Testis (tissue), 3 donors: ENCODE results near the gene NOC3L. TPM values are rescaled to one million over a fixed set of nuclear protein-coding genes. Genes with fewer than 3 reads are reported as not detected.

ENCODE experiments used
- DNase-seq: peaks from one replicate; pipeline ENCODE4 v3.0.0-alpha.2; 2019
- H3K27ac ChIP-seq, 2 donors: fragments of 200-600 bp; sonication (generic); one replicate each; pipeline ENCODE4 v1.5.1; 2019
- H3K27me3 ChIP-seq: fragments of 200-600 bp; sonication (generic); one replicate; pipeline ENCODE4 v1.5.1; 2019
- H3K36me3 ChIP-seq: fragments of 200-600 bp; sonication (generic); one replicate; pipeline ENCODE4 v1.5.1; 2017; ENCODE audit warnings: low read depth; ENCODE audit errors: missing control alignments
- H3K4me1 ChIP-seq: fragments of 200-600 bp; sonication (generic); one replicate; pipeline ENCODE4 v1.5.1; 2019
- H3K4me3 ChIP-seq, 2 donors: fragments of 200-600 bp; sonication (generic); one replicate each; pipeline ENCODE4 v1.5.1; 2017 to 2019
- H3K9me3 ChIP-seq: fragments of 200-600 bp; sonication (generic); one replicate; pipeline ENCODE4 v1.5.1; 2017
- POLR2A ChIP-seq: fragments of 450-650 bp; IDR thresholded peaks from one replicate; pipeline ENCODE4 v1.6.1; 2017; ENCODE audit warnings: antibody characterized with exemption, mild to moderate bottlenecking, moderate library complexity
- WGBS, 2 donors: methylation state at CpG; one replicate each; pipeline ENCODE4 v1.1.5; 2018; 5-methylcytosine and 5-hydroxymethylcytosine counted together
- intact Hi-C: fragments of 100-400 bp; cut with DNase I; formaldehyde crosslinking; loops from one replicate; pipeline ENCODE4 v1.15.1; 2023; ENCODE audit warnings: low total_unique reads
- polyA plus RNA-seq: library from polyadenylated mRNA; stranded (reverse); fragments of 350-450 nt; fragmentation: Illumina TruSeq; extraction: RNeasy Lipid Tissue Mini Kit (QIAGEN cat#74804); gene quantifications from one replicate; pipeline ENCODE4 v1.2.3, GENCODE V29; 2014; ENCODE audit warnings: low read depth, low replicate concordance; ENCODE audit not compliant: insufficient read depth
- total RNA-seq, 2 donors: library from RNA; depleted of rRNA; stranded (reverse); fragments of >200 nt; gene quantifications; one replicate each; pipeline ENCODE4 v1.2.3, GENCODE V29; 2016
- TF ChIP-seq, protein P1 (sequence below), 3 experiments: fragments of 450-650 bp in 2 of 3; fragments of 200-600 bp in 1 of 3; sonication (generic) in 1 of 3; IDR thresholded peaks; one replicate each; pipeline ENCODE4 v1.5.1; 2016 to 2019; ENCODE audit warnings: antibody characterized with exemption in 3 of 3, mild to moderate bottlenecking in 2 of 3, moderate library complexity in 1 of 3

The NOC3L gene
- total and polyA plus RNA-seq, 3 donors from 2014 or later = 11.2 to 32.2 (median 24.6) TPM

DNA sequence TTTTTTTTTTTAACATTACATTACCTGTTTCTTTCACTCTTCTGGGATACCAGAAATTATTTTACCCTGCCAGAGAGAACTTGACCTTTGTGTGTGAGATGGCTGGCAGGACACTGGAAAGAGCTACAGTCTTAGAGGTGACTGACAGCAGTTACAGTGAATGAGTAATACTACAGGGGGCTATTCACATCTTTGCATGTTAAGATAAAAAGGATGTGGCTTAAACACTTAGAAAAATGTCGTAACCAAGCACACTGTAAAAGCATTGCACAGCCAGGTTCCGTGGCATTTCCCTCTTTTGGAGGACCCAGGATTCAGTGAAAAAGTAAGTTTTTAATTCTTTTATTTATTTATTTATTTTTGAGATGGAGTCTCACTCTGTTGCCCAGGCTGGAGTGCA lies 20.8 kb upstream of the NOC3L start:
- TF ChIP-seq, protein P1, sequence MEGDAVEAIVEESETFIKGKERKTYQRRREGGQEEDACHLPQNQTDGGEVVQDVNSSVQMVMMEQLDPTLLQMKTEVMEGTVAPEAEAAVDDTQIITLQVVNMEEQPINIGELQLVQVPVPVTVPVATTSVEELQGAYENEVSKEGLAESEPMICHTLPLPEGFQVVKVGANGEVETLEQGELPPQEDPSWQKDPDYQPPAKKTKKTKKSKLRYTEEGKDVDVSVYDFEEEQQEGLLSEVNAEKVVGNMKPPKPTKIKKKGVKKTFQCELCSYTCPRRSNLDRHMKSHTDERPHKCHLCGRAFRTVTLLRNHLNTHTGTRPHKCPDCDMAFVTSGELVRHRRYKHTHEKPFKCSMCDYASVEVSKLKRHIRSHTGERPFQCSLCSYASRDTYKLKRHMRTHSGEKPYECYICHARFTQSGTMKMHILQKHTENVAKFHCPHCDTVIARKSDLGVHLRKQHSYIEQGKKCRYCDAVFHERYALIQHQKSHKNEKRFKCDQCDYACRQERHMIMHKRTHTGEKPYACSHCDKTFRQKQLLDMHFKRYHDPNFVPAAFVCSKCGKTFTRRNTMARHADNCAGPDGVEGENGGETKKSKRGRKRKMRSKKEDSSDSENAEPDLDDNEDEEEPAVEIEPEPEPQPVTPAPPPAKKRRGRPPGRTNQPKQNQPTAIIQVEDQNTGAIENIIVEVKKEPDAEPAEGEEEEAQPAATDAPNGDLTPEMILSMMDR (IDR thresholded peaks at IDR 0.05) = no peak
- no peak for TF ChIP-seq POLR2A
- Histone ChIP-seq H3K36me3 (no peaks in the 10 kb centered on the region), H3K4me1 (no peaks in the 10 kb centered on the region), H3K9me3 (no peaks in the 10 kb centered on the region), H3K27me3 (no peaks in the 10 kb centered on the region), H3K4me3 (no peak overlapping the region), H3K27ac (no peak overlapping the region)
- 64 to 93% methylated on average over 2 of the region's 2 CpGs for WGBS, 2 donors
- no peak for DNase-seq
- intact Hi-C loops = no loop called here

DNA sequence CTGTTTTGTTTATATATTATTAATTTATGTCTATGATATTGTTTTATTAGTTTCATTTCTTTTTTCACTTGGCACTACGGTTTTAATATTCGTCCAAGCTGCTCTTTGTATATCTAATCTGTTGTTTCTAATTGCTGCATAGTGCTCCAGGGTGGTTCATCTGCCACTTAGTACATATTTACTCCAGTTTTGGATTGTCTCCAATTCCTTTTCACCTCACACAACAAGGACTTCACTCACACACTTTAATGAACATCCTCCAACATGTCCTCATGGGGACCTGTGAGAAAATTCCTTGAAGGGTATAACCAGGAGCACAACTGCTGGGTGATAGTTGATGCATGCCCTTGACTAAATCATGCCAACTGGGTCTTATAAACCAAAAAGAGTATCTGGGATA lies 14.1 kb upstream of the NOC3L start:
- no peaks in the 10 kb centered on the region for H3K9me3 ChIP-seq
- DNase-seq = no peak
- WGBS, 2 donors = 57 to 71% methylated on average over 2 of the region's 2 CpGs

DNA sequence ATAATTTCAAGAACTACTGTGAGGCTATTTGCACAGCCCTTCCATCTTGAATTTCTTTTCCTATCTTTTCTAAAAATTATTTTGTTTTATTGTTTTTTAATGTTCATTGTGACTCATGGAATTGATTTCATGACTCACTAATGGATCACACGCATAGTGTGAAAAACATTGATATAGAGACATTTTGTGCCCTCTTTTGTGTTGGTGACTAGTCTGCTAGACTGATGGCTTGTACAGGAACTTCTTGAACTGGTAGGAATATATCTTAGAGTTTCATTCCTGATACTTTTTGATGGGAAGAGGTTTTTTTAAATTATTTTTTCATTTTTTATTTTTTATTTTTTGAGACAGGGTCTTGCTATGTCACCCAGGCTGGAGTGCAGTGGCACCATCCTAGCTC lies 12.6 kb upstream of the NOC3L start:
- H3K4me1 ChIP-seq = no peaks in the 10 kb centered on the region
- H3K9me3 ChIP-seq = no peaks in the 10 kb centered on the region
- H3K27me3 ChIP-seq = no peaks in the 10 kb centered on the region
- DNase-seq = no peak
- H3K36me3 ChIP-seq = no peaks in the 10 kb centered on the region
- WGBS, 2 donors = 96 to 97% methylated on average over 1 of the region's 1 CpG
- H3K4me3 ChIP-seq = no peak overlapping the region
- TF ChIP-seq, protein P1 (IDR thresholded peaks at IDR 0.05) = no peak
- no peak for TF ChIP-seq POLR2A
- intact Hi-C loops = no loop called here
- no peak overlapping the region for H3K27ac ChIP-seq

More for the DNA sequence above, 14.1 kb upstream of the NOC3L start:
- no peaks in the 10 kb centered on the region for H3K36me3 ChIP-seq
- H3K4me1 ChIP-seq = no peaks in the 10 kb centered on the region
- H3K27ac ChIP-seq = no peak overlapping the region
- intact Hi-C loops = no loop called here
- no peak overlapping the region for H3K4me3 ChIP-seq
- TF ChIP-seq, protein P1 (IDR thresholded peaks at IDR 0.05) = no peak
- no peaks in the 10 kb centered on the region for H3K27me3 ChIP-seq

DNA sequence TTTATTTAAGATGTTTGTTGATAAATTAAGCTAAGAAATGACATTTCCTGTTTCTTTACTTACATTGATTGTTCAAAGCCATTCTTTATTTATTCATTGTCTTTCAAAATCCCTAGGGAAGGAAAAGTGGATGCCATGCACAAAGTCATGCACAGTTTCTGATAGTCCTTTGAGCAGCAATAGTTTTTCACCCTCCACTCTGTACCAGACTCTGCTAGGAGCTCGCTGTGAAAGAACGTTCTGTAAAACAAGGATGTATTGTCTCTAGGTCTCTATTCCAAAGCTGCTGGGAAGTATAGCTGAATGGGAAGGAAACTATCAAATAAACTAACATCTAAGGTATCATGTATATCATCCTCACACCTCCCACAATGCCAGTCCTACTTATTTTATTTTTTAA lies 7.8 kb upstream of the NOC3L start:
- no peak for DNase-seq
- intact Hi-C loops = no loop called here
- 71 to 76% methylated on average over 2 of the region's 2 CpGs for WGBS, 2 donors
- no peak for TF ChIP-seq POLR2A
- TF ChIP-seq, protein P1 (IDR thresholded peaks at IDR 0.05) = no peak
- H3K27ac ChIP-seq = no peak overlapping the region
- no peaks in the 10 kb centered on the region for H3K36me3 ChIP-seq
- H3K4me3 ChIP-seq = no peak overlapping the region
- H3K9me3 ChIP-seq = no peaks in the 10 kb centered on the region
- H3K4me1 ChIP-seq = no peaks in the 10 kb centered on the region
- no peaks in the 10 kb centered on the region for H3K27me3 ChIP-seq

DNA sequence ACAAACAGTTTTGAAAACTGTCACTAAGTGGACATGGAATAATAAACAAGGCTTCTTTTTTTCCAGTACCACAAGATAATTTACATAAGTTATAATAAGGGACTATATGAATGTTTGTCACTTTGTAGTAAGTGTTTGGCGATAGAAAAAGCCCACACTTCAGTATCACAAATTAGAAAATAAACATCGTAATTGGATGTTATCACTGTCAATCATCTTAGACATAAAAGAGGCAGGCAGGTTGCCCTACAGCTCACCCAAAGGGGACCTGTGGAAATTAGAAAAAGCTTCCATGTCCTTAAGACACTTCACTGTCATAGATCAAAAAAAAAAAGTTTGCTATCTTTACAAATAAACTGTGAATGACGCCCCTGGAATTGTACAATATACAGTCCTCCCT lies 3.6 kb upstream of the NOC3L start:
- Histone ChIP-seq H3K27me3 (no peaks in the 10 kb centered on the region), H3K27ac (no peak overlapping the region), H3K4me3 (no peak overlapping the region), H3K36me3 (no peaks in the 10 kb centered on the region), H3K9me3 (no peaks in the 10 kb centered on the region), H3K4me1 (no peaks in the 10 kb centered on the region)
- no peak for TF ChIP-seq POLR2A
- TF ChIP-seq, protein P1 (IDR thresholded peaks at IDR 0.05) = no peak
- no peak for DNase-seq
- intact Hi-C loops = no loop called here
- WGBS, 2 donors = 90 to 92% methylated on average over 3 of the region's 3 CpGs
